Smooth muscle cell (in vitro differentiated cells): Measurements from ENCODE around the gene SEC14L5. TPM values are rescaled to one million over a fixed set of nuclear protein-coding genes. Genes with fewer than 3 reads are reported as not detected.
A peak's percentile ranks its signal among the peaks of the same experiment; 100 is the strongest.

Experiments used
- DNase-seq: peaks from one replicate; lab custom pipeline; 2025; ENCODE audit not compliant: unreplicated experiment; lab: John Stamatoyannopoulos, UW
- H2AFZ ChIP-seq: fragments of 200-600 bp; sonication (generic); 2 replicates; pipeline ENCODE4 v1.6.0; 2016; ENCODE audit warnings: antibody characterized with exemption, low read depth, mild to moderate bottlenecking
- H3F3A ChIP-seq: fragments of 200-600 bp; sonication (generic); 2 replicates; pipeline ENCODE4 v1.6.0; 2017; ENCODE audit warnings: antibody characterized with exemption, low read depth
- H3K27ac ChIP-seq: fragments of 200-600 bp; sonication (generic); 2 replicates; pipeline ENCODE4 v1.5.1; 2016; ENCODE audit warnings: low read depth, mild to moderate bottlenecking
- H3K27me3 ChIP-seq: fragments of 200-600 bp; sonication (generic); 2 replicates; pipeline ENCODE4 v1.6.1; 2016; ENCODE audit warnings: low read depth, mild to moderate bottlenecking
- H3K36me3 ChIP-seq: fragments of 200-600 bp; sonication (generic); 2 replicates; pipeline ENCODE4 v1.5.1; 2016; ENCODE audit warnings: low read depth
- H3K4me1 ChIP-seq: fragments of 200-600 bp; sonication (generic); 2 replicates; pipeline ENCODE4 v1.5.1; 2016; ENCODE audit warnings: low read depth
- H3K4me2 ChIP-seq: fragments of 200-600 bp; sonication (generic); 2 replicates; pipeline ENCODE4 v1.6.0; 2016; ENCODE audit warnings: mild to moderate bottlenecking
- H3K4me3 ChIP-seq: fragments of 200-600 bp; sonication (generic); 2 replicates; pipeline ENCODE4 v1.5.1; 2016; ENCODE audit warnings: mild to moderate bottlenecking
- H3K79me2 ChIP-seq: fragments of 200-600 bp; sonication (generic); 2 replicates; pipeline ENCODE4 v1.6.0; 2016; ENCODE audit warnings: low read depth, mild to moderate bottlenecking
- H3K9ac ChIP-seq: fragments of 200-600 bp; sonication (generic); 2 replicates; pipeline ENCODE4 v1.6.0; 2016; ENCODE audit warnings: low read depth
- H3K9me3 ChIP-seq: fragments of 200-600 bp; sonication (generic); replicated peaks from 2 replicates; pipeline ENCODE4 v1.5.1; 2016; ENCODE audit warnings: low read depth
- H4K20me1 ChIP-seq: fragments of 200-600 bp; sonication (generic); 2 replicates; pipeline ENCODE4 v1.6.0; 2016; ENCODE audit warnings: low read depth
- CTCF ChIP-seq: fragments of 200-600 bp; sonication (generic); IDR thresholded peaks from 2 replicates; pipeline ENCODE4 v1.5.1; 2017; ENCODE audit warnings: borderline replicate concordance, mild to moderate bottlenecking, antibody characterized with exemption; ENCODE audit not compliant: insufficient read depth, poor library complexity, severe bottlenecking
- WGBS: methylation state at CpG from one replicate; pipeline ENCODE4 v1.1.7; 2016; ENCODE audit warnings: low lambda C conversion rate; 5-methylcytosine and 5-hydroxymethylcytosine counted together
- polyA plus RNA-seq: library from polyadenylated mRNA; unstranded; fragments of >200 nt; fragmentation: Nextera tagmentation; extraction: Ambion mirVana; gene quantifications from 2 replicates; pipeline ENCODE4 v1.2.1, GENCODE V29; 2016
- total RNA-seq: library from RNA; depleted of rRNA; stranded (reverse); fragments of >200 nt; gene quantifications from 2 replicates; pipeline ENCODE4 v1.2.3, GENCODE V29; 2014

SEC14L5 gene
- total and polyA plus RNA-seq, 2 experiments from 2014 or later, result not detected

- Histone ChIP-seq H2AFZ (no peak overlapping the region), H3K4me2 (no peak overlapping the region), H3F3A (no peaks in the 10 kb centered on the region), H4K20me1 (peaks cover 3% of the 10 kb centered on the region), H3K9me3 (no peaks in the 10 kb centered on the region), H3K27ac (no peak overlapping the region), H3K4me1 (peaks cover 7% of the 10 kb centered on the region), H3K4me3 (no peak overlapping the region), H3K27me3 (no peaks in the 10 kb centered on the region), H3K36me3 (no peaks in the 10 kb centered on the region), H3K9ac (no peak overlapping the region), H3K79me2 (no peaks in the 10 kb centered on the region)
- no peak for TF ChIP-seq CTCF
- WGBS, result 65% methylated on average over 12 of the region's 12 CpGs
- DNase-seq, result no peak
Observed at GRCh38 chr16:5036228-5037156, 78.4 kb downstream of the SEC14L5 start.

GRCh38 chr16:5040451-5040850 lies 82.3 kb downstream of the SEC14L5 start:
- peaks cover 3% of the 10 kb centered on the region for H4K20me1 ChIP-seq
- DNase-seq, result no peak
- TF ChIP-seq CTCF, result no peak
- H3K79me2 ChIP-seq, result no peaks in the 10 kb centered on the region
- no peak overlapping the region for H3K9ac ChIP-seq
- no peaks in the 10 kb centered on the region for H3K4me1 ChIP-seq
- H3K27me3 ChIP-seq, result no peaks in the 10 kb centered on the region
- no peak overlapping the region for H3K4me3 ChIP-seq
- H2AFZ ChIP-seq, result no peak overlapping the region
- H3K27ac ChIP-seq, result no peak overlapping the region
- H3F3A ChIP-seq, result no peaks in the 10 kb centered on the region
- no peaks in the 10 kb centered on the region for H3K36me3 ChIP-seq
- H3K4me2 ChIP-seq, result no peak overlapping the region
- H3K9me3 ChIP-seq, result no peaks in the 10 kb centered on the region
- WGBS, result 51% methylated on average over 7 of the region's 7 CpGs

- no peak overlapping the region for H3K27ac ChIP-seq
- no peaks in the 10 kb centered on the region for H3K36me3 ChIP-seq
- no peaks in the 10 kb centered on the region for H3K79me2 ChIP-seq
- H3F3A ChIP-seq, result no peaks in the 10 kb centered on the region
- WGBS, result 74% methylated on average over 12 of the region's 12 CpGs
- no peak for DNase-seq
- H3K9me3 ChIP-seq, result no peaks in the 10 kb centered on the region
- TF ChIP-seq CTCF, result no peak
- H3K27me3 ChIP-seq, result no peaks in the 10 kb centered on the region
- peak overlapping the region; percentile 45 for H3K4me2 ChIP-seq
- H3K4me3 ChIP-seq, result no peak overlapping the region
- no peak overlapping the region for H2AFZ ChIP-seq
- H3K9ac ChIP-seq, result no peak overlapping the region
- peaks cover 3% of the 10 kb centered on the region for H4K20me1 ChIP-seq
- H3K4me1 ChIP-seq, result no peaks in the 10 kb centered on the region
Observed at GRCh38 chr16:5041600-5042133, 83.5 kb downstream of the SEC14L5 start.
